ENCODE data around the gene MAP1S. TPM values are rescaled to one million over a fixed set of nuclear protein-coding genes. Genes with fewer than 3 reads are reported as not detected.

The MAP1S gene
- total and polyA plus RNA-seq, 2 of the 8 experiments (the other 6 are each of a cell fraction or from before 2014, with no cell fraction given), result 66.7 to 115 TPM

GRCh38 chr19:17766543-17767131 lies 47.4 kb downstream of the MAP1S start (continued):
- no peak for TF ChIP-seq CBX8 (IDR thresholded peaks at IDR 0.05; ENCODE audit: borderline replicate concordance, low read depth, low read length)
- no peak for TF ChIP-seq ATF2 (IDR thresholded peaks at IDR 0.05; ENCODE audit: low read length)
- peak; percentile 44 for TF ChIP-seq NANOG (IDR thresholded peaks at IDR 0.05; ENCODE audit: insufficient read depth, low read depth, low read length, poor library complexity, severe bottlenecking)
- TF ChIP-seq TCF12 (IDR thresholded peaks at IDR 0.05; ENCODE audit: low read depth, low read length), result 0 out of 2 replicates have a peak, but pooled peaks have one; percentile 54
- no peak for TF ChIP-seq GTF2F1 (IDR thresholded peaks at IDR 0.05; ENCODE audit: borderline replicate concordance, low read depth, low read length)
- no peak for TF ChIP-seq BCL11A (IDR thresholded peaks at IDR 0.05; ENCODE audit: low read depth in 2 of 2, low read length in 2 of 2)
- no peak for TF ChIP-seq BRCA1 (IDR thresholded peaks at IDR 0.05; ENCODE audit: low read depth, low read length)
- TF ChIP-seq SRF (IDR thresholded peaks at IDR 0.05; ENCODE audit: low read depth, low read length), result 0 out of 2 replicates have a peak, but pooled peaks have one; percentile 13
- TF ChIP-seq HDAC2 (IDR thresholded peaks at IDR 0.05; ENCODE audit: borderline replicate concordance in 1 of 2, low read depth in 2 of 2, low read length in 2 of 2), result peak in 1 of 2 experiments; percentile 54; a peak in 1 of 4 replicates
- no peak for TF ChIP-seq ATF3 (IDR thresholded peaks at IDR 0.05; ENCODE audit: insufficient read depth, low read depth, low read length)
- TF ChIP-seq CHD2 (IDR thresholded peaks at IDR 0.05; ENCODE audit: low read length), result 0 out of 2 replicates have a peak, but pooled peaks have one; percentile 11
- TF ChIP-seq CTCF (IDR thresholded peaks at IDR 0.05; ENCODE audit: control extremely low read depth in 1 of 3, insufficient read depth in 1 of 3, low read depth in 1 of 3, low read length in 3 of 3), result peak; percentile 94 to 97 (median 95)
- TF ChIP-seq EZH2 (IDR thresholded peaks at IDR 0.05; ENCODE audit: low read depth, low read length, severe bottlenecking), result no peak
- TF ChIP-seq RAD21 (IDR thresholded peaks at IDR 0.05 in 1 of 2, conservative IDR thresholded peaks at IDR 0.05 in 1 of 2; ENCODE audit: low read depth in 2 of 2, low read length in 2 of 2), result peak; percentile 96 to 97
- no peak for TF ChIP-seq JUND (IDR thresholded peaks at IDR 0.05; ENCODE audit: low read length)
- no peak for TF ChIP-seq JUN (IDR thresholded peaks at IDR 0.05; ENCODE audit: low read depth, low read length)
- no peak for TF ChIP-seq RFX5 (IDR thresholded peaks at IDR 0.05; ENCODE audit: borderline replicate concordance, low read depth, low read length)
- TF ChIP-seq KDM1A (IDR thresholded peaks at IDR 0.05; ENCODE audit: borderline replicate concordance, low read length), result no peak
- TF ChIP-seq POLR2A (IDR thresholded peaks at IDR 0.05; ENCODE audit: control extremely low read depth in 1 of 2, low read depth in 2 of 2, low read length in 2 of 2), result no peak
